ENCODE data around the gene RNF115.
A peak's percentile ranks its signal among the peaks of the same experiment; 100 is the strongest.
"Not testable (repeated sequence)": the region's sequence is repeated elsewhere in the genome, so short reads cannot be mapped to it uniquely, and the experiment has no call there.

Gene RNF115

DNA sequence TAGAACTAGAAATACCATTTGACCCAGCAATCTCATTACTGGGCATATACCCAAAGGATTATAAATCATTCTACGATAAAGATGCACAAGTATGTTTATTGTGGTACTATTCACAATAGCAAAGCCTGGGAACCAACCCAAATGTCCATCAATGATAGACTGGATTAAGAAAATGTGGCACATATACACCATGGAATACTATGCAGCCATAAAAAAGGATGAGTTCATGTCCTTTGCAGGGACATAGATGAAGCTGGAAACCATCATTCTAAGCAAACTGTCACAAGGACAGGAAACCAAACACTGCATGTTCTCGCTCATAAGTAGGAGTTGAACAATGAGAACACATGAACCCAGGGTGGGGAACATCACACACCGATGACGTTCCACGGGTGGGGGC is 97.7 kb downstream of the RNF115 start:
- DNase-seq: not testable (repeated sequence)

DNA sequence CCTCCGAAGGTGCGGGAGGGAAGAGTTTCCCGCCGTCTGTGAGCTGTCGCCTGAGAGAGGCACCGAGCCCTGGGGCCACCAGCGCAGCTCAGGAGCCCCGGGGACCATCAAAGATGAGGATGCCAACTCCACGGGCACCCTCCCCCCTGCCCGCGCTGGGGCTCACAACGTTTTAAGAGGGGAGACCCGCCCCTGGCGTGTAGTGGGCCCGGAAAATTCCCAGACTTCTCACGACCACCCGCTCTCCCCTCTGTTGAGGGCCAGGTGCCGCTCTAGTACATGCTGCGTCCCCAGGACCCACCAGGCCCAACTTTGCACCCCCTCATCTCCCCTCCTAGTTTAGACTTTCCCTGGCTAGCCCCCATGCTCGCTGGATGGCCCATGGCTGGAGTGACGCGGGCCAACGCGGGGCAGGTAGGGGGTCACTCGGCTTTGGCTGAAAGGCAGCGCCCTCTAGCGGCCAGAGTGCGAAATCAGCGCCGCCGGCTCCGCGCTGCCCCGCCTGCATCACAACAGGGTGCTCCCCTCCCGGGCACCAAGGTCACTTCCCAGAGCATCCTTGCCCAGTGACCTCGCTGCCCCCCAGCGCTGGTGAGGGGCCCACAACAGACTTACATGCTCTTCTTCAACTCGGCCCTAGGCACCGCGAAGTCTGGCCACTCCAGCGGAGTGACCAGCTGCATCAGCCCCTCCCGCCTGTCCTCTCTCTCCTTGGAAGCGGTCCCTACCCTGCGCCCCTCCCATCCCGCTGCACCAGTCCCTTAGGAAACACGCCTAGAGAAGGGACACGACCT is 102.8 kb downstream of the RNF115 start:
- peak; percentile 76 for DNase-seq

DNA sequence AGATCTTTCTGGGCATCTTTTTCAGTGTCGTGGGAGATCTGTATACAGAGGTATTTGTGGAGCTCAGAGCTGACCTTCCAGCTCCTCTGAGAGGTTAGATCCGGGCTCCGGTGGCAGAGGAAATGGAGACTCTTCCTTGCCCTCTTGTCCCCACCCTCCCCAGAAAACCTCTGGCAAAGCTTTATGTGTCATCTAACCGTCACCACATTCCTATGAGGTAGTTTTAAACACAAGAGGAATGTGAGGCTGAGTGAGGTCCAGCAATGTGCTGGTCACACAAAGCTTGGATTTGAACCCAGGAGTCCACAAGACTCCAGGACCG is 103.4 kb downstream of the RNF115 start:
- no peak for DNase-seq

DNA sequence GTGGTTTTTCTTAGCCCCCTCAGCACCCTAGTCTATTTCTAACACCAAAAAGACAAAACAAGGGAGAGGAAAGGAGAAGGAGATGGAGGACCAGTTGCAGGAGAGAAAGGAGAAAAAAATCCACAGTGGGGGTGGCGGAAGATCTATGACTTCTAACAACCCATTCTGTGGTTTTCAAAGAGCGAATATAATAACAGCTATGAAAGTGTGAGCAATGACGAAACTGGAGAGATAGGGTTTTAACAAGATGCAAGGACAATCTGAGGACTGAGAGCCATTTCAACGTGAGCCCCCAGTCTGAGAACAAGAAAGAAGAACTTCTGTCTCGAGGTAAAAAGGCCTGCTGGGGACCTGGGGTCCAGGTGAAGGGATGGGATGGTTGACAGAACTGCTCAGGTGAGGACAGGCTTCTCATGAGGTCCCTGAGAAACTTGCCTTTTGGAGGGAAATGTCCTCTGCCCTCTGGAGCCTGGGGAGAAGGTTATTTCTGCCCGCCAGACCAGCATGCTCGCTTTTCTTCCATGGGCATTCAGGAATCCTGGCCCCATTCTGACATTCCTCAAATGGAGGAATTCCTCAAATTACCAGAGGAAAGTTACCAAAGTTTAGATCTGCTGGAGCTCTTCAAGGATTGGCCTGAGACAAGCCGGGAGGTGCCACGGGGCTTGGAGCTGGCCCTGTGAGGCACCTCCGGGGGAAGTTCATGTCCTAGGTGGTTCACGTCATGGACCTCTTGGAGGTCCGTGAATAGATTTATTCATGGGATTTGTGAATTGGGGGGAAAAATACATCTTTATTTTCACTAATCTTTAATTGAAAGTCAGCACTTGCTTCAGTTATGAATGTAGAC is 104.4 kb downstream of the RNF115 start, which contains the start of gene CD160:
TSS of gene CD160 (plus strand) at position 270 of the 850 bp plus-strand sequence. CDS start 8,829 bp downstream, outside the sequence.
- no peak for DNase-seq

DNA sequence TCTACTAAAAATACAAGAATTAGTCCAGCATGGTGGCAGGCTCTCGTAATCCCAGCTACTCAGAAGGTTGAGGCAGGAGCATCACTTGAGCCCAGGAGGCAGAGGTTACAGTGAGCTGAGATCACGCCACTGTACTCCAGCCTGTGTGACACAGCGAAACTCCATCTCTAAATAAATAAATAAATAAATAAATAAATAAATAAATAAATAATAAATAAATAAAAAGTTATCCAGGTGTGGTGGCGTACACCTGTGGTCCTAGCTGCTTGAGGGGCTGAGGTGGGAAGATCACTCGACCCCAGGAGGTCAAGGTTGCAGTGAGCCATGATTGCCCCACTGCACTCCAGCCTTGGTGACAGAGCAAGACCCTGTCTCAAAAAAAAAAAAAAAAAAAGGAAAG is 105.4 kb downstream of the RNF115 start:
- DNase-seq: not testable (repeated sequence)

DNA sequence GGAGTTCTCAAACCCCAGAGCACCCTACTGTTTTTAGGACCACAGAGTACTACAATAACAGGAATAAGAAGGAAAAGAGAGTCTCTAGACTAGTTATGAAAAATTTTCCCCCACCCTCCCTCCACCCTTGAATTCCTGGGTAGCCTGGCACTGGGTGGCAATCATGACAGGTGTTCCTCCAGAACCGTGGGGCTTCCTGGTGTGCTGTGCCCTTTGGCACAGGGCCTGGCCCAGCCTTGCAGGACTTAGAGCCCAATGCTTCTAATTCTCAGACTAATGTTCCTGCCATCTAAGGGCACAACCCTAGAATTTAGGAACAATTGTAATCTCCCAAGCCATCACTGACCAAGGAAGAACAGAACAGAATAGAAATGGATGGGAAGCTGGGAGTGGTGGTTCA is 106.1 kb downstream of the RNF115 start:
- DNase-seq: no peak

DNA sequence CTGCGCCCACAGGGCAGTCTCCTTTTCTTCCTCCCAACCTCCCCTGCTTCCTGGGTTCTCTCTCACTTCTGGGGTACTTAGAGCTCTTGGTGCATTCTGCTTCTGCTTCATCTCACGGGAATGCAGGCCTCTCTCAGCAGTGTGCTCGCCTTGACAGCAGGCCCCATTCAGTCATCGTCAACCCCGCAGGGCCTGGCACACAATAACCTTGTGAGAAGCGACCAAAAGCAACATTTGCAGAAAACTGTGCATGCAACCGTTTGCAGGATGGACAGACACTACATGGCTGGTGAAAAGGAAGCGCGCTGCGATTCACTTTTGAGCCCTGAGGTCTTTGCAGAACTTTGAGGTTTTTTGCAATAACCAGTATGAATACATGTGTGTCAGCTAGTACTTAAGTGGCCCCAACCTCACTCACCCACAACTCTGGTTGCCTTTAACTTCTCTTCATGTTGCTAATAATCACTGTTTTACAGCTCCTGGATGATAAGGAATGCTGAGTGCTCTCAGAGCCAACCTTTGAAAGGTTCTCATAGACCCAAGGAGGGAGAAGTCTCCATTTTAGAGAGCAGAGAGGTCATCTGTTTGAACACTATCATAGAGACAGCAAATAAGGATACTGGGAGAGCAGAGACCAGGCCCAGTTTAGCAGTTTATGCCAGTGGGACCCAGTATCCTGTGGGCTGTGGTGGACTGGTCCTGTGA is 107.1 kb downstream of the RNF115 start:
- DNase-seq: no peak

DNA sequence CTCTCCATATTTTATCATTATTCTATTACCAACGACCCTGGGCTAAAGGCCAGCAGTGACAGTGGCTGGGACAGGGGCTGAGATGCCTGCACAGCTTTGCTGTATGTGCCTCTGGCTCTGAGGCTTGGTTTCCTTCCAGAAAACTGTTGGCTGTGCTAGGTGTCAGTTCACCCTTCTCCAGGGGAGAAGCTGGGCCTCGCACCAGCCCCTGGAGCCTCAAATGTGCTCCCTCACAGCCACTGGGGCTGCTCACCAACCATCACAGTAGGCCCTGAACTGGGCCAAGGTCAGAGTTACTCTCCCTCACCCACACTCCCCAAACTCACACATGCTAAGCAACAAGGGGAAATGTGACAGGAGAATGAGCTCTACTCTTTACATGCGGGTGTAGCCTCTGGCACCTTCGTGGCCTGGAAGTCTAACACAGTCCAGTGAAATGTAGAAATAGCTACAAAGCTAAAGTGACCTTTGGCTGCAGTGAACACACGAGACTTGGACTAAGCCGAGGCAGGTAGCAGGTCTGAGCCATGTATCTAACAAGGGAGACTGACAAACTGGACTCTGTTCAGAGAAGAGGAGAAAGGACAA is 109.3 kb downstream of the RNF115 start:
- no peak for DNase-seq

DNA sequence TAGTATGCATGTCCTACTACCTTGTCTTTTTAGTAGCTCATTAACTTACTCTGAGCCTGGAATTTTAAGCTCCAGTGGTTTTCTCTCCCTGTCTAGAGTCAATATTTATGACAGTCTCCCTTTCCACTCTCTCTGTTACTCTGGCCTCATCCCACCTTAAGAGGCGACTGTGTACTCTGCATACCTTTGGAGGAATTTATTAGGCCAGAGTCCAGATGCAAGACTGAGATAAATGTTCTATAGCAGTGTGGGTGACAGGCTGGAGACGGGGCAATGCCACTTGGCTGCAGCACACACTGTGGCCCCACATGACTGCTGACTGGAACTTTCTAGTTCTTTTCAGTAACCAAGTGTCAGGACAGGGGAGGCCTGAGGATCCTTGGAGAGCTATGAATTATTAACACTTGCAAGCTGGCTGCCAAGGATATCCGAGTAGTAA is 112.7 kb downstream of the RNF115 start:
- no peak for DNase-seq

DNA sequence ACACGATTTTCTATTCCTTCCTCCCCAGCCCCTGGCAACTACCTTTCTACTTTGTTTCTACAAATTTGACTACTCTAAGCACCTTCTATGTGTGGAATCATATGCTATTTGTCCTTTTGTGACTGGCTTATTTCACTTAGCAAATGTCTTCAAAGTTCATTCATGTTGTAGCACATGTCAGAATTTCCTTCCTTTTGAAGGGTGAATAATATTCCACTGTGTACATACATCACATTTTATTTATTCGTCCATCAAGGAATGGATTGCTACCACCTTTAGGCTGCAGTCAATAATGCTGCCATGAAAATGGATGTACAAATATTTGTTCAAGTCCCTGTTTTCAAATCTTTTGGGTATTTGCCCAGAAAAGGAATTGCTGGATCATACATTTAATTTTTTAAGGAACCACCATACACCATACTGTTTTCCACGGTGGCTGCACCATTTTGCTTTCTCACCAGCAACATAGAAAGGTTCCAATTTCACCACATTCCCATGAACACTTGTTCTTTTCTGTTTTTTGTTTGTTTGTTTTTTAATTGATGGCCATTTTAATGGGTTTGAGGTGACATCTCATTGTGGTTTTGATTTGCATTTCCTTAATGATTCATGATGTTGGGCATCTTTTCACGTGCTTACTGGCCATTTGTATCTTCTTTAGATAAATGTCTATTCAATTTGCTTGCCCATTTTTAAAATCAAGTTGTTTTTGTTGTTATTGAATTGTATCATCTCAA is 113.4 kb downstream of the RNF115 start:
- no peak for DNase-seq

DNA sequence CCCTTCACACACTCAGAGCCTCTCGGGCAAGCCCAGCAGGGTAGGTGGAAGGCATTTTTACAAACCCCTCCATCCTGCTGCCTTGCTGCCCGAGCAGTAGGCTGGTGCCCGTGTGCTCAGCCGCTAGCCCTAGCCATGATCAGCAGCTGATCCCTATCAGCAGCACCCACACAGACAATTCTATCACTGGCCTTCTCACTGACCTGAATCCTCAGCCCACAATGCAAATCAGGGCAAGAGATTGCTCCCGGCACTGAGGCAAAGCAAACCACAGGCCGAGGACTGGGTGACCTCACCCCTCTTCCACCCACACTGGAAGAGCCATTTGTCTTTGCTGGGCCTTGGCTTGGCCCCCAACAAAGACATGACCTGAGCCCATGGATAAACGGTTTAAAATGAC is 115.8 kb downstream of the RNF115 start:
- DNase-seq: no peak

DNA sequence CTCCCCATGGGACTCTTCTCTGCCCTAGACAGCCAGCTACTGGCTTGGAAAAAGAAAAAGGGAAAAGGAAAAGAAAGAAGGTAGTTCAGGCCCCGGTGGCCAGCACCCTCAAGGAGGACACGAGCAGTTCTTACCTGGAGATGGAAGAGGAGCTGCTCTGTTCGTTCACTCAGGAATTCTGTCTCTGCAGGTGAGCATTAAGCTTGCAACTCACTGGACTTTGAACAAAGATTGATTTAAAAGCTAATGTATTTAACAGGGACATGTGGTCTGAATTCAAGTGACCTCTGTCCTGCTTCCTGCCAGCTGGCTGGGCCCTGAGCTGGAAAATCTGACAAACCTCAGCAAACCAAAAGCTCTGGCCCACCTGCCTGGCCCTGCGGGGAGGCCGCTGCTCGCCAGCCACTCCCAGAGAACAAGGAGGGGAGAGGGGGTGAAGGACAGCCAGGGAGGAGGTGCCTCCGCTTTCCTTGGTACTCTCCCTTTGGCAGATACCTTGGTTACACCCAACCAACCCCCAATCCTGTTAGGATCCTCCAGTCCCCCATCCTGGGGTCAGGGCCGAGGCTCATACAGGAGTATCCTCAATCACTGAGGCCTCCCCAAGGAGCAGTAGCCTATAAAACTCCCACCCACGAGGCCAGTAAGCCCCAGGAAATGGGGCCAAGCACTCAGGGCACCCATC is 116.6 kb downstream of the RNF115 start, which contains the start of gene PDZK1:
TSS of gene PDZK1 (minus strand) at position 186 of the 685 bp plus-strand sequence. CDS start 19,347 bp downstream, outside the sequence.
- peak; percentile 24 for DNase-seq

DNA sequence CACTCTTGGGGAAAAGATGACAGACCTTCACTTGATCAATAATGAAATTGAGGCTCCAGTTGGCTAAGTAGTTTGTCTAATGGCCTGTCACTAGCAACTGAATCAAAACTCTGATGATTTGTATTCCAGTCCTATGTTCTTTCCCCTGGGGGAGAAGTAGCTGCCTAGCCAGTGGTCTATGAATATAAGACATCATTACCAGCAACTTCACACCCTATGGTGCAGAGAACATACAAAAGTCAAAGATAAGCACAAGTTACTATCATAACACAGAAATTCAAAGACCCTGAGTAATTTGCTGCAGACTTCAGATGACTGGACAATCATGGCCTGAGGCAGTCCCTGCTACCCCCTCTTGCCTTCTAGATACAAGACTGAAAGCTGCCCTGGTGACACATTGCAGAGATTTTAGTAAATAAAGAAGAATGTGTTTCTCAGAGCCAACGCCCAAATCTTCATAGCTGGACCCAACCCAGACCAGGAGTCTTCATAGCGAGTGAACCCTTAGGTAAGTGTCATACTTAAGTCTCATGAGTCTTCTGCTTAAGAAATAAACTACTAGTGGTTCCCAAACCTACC is 117.7 kb downstream of the RNF115 start:
- no peak for DNase-seq

DNA sequence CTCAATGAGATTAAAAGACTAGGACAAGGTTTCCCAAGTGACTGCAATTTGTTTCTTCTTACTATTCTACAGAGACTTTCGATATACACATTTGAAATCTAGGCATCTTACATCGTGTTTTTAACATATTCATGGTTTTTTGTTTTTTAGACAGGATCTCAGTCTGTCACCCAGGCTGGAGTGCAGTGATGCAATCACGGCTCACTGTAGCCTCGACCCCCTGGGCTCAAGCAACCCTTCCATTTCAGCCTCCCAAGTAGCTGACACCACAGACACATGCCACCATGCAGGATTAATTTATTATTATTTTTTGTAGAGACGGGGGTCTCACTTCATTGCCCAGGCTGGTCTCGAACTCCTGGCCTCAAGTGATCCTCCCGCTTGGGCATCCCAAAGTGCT is 118.3 kb downstream of the RNF115 start:
- no peak for DNase-seq

DNA sequence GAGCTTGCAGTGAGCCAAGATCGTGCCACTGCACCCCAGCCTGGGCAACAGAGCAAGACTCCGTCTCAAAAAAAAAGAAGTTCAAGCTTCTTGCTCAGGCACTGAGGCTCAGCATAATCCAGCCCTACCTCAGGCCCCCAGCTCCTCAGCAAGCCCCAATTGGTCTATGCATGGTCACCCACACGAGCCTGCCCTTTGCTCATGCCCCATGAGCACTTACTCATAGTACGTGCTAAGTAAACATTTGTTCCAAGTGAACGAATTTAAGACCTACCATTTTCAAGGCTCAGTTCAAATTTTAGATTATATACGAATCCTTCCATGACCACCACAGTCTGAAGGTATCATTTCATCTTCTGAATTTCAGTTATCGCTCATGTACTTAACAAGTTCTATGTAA is 121.1 kb downstream of the RNF115 start:
- DNase-seq: no peak

DNA sequence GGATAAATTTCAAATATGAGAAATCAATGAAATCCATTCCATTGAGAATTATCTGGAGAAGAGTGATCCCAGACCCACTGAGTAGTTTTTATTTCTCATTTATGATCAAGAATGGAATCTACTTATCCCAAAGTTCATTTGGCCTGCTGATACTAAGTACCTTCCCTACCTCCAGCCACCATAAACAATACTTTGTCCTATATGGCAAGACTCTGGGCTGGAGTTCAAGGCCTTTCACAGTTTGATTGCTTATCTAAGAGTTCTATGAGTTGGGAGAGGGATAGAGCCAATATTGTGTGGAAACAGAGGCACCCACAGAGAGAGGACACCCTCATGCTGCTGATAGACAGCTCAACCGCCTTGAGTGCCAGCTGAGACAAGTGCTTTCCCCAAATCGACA is 121.8 kb downstream of the RNF115 start:
- no peak for DNase-seq

DNA sequence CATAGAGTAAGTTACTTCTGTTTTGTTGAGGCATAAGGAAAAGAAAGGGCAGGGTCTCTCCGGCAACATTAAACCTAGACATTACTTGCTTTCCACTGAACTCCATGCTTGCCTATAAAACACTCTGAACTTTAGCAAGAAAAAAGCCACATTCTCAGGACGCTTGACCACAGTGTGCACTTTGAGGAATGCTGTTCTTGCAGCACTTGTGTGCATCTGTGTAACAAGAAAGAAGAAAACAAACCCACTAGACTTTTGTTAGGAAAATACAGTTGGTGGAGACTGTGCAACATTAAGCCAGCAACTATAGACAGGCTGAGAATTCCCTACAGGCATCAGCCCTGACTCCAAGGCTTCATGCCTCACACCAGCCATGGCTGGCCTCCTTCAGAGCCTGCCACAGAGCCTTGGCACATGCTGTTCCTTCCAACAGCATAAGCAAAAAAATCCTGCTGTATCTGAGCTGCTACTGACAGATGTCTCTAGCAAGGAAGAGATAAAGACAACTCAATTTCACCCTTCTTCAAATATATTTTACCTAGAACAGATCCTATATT is 122.5 kb downstream of the RNF115 start:
- DNase-seq: no peak

DNA sequence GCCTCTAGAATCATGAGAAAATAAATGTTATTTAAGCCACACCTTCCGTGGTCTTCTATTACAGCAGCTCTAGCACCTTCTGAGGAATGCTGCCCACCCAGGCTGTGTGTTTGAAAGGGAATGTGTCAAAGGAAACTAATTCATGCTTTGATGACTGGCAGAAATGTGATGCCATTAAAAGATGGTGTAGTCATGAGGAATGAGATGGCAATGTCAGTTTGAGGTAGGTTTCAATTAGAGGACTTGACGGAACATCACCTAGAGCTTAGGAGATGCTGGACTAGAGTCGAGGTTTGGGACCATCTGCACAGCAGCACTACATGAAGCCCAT is 127.3 kb downstream of the RNF115 start:
- no peak for DNase-seq

DNA sequence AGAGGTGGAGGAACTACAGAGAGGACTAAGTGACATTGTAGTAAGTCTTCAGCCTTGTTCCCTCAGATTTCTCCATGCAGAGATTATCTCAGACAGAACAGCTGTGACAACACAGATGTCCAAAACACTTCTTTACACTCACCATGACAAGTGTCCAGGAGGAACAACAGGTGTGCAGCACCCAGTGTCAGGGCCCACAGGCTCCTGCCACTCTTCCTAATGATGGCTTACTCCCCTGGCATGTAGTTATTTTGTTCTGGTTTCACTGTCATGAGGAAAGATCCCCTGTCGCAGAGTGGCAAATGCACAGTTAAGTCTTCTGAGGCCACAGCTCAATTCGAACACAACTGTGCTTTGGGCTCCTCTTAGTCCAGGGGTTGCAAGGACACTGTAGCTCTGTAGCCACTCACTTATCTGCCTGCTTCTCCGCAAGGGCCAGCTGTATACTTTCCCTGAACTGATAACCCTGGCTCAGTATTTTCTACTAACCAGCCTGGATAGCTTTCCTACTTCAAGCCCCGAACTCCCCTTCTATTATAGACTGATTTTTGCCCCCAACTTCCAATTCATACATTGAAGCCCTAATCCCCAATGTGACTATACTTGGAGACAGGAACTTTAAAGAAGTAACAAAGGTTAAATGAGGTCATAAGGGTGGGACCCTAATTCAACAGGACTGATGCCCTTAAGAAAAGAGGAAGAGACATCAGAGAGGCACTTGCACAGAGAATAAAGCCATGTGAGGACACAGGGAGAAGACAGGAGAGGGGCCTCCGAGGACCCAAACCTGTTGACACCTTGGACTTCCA is 127.9 kb downstream of the RNF115 start:
- DNase-seq: no peak

DNA sequence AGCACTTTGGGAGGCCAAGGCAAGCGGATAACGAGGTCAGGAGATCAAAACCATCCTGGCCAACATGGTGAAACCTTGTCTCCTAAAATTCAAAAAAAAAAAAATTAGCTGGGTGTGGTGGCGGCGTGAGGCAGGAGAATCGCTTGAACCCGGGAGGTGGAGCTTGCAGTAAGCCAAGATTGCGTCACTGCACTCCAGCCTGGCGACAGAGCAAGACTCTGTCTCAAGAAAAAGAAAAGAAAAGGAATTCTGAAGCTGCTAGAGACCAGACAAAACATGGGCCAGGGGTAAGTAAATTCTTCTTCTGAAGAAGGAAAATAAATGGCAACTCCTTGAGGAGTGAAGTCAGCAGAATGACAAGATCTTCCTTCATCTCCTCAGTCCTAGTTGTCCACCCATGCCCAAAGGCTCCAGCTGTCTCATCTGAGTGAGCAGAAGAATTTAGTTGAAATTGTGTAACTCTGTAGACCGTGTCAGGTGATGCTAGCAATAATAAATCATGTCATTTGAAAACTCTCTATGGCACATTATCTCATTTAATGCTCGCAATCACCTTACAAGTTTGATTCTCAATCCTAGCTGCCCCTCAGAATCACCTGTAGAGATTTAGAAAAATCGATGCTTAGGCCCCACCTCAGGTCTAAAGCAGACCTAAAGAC is 131.0 kb downstream of the RNF115 start:
- DNase-seq: no peak
